Measurements from ENCODE around the gene KRT82.

KRT82 gene

DNA sequence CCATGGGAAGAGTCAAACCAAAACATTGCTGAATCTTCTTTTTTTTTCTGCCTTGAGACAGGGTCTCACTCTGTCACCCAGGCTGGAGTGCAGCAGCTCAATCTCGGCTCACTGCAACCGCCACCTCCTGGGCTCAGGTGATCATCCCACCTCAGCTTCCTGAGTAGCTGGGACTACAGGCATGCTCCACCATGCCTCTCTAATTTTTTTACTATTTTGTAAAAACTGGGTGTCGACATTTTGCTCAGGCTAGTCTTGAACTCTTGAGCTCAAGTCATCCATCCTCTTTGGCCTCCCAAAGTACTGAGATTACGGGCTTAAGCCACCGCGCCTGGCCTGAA is 29.5 kb upstream of the KRT82 start:
- TF ChIP-seq, protein P1, sequence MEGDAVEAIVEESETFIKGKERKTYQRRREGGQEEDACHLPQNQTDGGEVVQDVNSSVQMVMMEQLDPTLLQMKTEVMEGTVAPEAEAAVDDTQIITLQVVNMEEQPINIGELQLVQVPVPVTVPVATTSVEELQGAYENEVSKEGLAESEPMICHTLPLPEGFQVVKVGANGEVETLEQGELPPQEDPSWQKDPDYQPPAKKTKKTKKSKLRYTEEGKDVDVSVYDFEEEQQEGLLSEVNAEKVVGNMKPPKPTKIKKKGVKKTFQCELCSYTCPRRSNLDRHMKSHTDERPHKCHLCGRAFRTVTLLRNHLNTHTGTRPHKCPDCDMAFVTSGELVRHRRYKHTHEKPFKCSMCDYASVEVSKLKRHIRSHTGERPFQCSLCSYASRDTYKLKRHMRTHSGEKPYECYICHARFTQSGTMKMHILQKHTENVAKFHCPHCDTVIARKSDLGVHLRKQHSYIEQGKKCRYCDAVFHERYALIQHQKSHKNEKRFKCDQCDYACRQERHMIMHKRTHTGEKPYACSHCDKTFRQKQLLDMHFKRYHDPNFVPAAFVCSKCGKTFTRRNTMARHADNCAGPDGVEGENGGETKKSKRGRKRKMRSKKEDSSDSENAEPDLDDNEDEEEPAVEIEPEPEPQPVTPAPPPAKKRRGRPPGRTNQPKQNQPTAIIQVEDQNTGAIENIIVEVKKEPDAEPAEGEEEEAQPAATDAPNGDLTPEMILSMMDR (IDR thresholded peaks at IDR 0.05; ENCODE audit: insufficient read depth, low read depth, low read length, missing control alignments) = peak; percentile 9
- no peak overlapping the region for H3K4me3 ChIP-seq (ENCODE audit: low read length)
- no peak for DNase-seq (ENCODE audit: low read depth)

DNA sequence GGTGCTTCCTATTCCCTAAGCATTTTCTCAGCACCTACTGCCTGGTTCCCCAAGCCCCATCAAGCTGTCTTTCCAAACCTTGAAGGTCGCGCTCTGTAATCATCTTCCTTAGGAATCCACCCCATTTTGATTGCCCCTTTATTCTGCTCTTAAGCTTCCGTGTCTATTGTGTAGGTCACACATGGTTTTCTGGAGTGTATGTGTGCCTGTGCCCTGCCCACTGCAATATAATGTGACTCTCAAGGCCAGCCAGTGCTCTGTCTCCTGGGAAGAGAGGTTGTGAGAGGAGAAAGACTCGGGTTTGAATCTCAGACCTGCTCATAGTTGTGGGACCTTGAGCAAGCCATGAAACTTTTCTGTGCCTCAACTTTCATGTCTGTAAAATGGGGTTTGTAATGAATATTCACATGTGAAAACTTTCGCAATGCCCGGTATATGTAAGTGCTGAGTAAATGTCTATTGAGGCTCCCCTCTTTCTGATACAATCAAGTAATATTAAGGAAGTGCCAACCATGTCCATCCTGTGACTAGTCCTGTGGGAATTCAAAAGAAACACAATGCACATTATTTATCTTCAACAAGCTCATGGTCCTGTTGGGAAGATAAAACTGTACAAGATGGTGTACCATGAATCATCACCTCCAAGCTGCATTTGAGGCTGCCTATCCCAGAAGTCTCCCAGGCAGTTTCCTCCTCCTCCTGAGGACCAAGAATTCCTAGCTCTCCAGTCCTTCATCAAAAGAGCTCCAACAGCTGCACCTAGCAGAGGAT is 28.8 kb upstream of the KRT82 start:
- peak; percentile 88 for DNase-seq (ENCODE audit: low read depth)
- TF ChIP-seq, protein P1 (IDR thresholded peaks at IDR 0.05; ENCODE audit: insufficient read depth, low read depth, low read length, missing control alignments) = no peak
- H3K4me3 ChIP-seq (ENCODE audit: low read length) = no peak overlapping the region

DNA sequence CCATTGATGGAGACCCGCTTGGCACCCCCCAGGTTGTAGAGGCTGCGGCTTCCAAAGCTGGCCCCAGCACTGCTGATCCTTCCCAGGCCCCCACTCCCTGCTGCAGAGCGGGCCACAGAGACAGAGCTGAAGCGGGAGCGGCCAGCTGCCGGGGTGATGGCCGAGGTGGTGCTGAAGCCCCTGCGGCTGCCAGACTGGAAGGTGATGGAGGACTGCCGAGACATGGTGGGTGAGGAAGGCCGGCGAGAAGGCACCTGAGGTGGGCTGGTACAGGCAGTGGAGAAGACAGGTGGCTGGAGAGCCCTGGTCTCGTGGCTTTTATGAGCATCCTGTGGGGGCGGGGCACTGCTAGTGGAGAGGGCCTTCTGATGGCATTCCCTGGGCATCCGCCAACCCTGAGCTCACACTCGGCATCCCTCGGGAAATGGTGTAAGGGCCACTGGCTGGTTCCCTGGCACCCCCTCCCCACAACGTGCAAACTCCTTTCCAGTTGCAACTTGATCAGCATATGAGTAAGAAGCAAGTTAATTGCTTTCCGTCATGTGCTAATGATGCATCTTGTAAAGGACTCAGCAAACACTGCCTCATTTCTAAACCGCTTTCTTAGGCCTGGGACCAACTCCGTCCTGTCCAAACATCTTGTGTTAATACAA is 28.1 kb upstream of the KRT82 start, which contains the start of gene KRT75:
KRT75 (minus strand) TSS at position 291 of the 653 bp plus-strand sequence; CDS start at position 224, 67 bp downstream.
- DNase-seq (ENCODE audit: low read depth) = peak; percentile 94
- TF ChIP-seq, protein P1 (IDR thresholded peaks at IDR 0.05; ENCODE audit: insufficient read depth, low read depth, low read length, missing control alignments) = no peak
- no peak within 1 kb of the TSS for H3K4me3 ChIP-seq (ENCODE audit: low read length)

DNA sequence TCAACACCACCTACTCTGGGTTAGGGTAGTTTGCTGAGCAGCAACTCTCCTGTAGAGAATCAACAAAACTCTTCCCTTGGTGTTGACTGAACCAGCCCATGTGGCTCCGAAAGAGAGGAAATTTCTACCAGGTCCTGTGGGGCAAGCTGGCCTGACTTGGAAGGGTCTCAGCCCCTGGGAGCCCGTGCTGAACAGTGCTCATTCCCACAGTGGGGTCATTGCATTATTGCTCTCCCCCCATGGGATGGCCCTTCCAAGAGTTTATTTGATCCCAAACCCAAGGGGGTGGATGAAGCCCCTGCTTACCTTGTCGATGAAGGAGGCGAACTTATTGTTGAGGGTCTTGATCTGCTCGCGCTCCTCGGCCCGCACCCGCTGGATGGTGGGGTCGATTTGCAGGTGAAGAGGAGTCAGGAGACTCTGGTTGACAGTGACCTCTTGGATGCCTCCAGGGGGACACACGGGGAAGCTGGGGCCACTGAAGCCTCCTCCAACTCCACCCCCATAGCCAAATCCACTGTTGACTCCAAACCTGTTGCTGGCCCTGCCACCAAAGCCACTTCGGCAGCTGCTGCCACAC is 27.5 kb upstream of the KRT82 start:
- no peak overlapping the region for H3K4me3 ChIP-seq (ENCODE audit: low read length)
- DNase-seq (ENCODE audit: low read depth) = no peak
- TF ChIP-seq, protein P1 (IDR thresholded peaks at IDR 0.05; ENCODE audit: insufficient read depth, low read depth, low read length, missing control alignments) = no peak

DNA sequence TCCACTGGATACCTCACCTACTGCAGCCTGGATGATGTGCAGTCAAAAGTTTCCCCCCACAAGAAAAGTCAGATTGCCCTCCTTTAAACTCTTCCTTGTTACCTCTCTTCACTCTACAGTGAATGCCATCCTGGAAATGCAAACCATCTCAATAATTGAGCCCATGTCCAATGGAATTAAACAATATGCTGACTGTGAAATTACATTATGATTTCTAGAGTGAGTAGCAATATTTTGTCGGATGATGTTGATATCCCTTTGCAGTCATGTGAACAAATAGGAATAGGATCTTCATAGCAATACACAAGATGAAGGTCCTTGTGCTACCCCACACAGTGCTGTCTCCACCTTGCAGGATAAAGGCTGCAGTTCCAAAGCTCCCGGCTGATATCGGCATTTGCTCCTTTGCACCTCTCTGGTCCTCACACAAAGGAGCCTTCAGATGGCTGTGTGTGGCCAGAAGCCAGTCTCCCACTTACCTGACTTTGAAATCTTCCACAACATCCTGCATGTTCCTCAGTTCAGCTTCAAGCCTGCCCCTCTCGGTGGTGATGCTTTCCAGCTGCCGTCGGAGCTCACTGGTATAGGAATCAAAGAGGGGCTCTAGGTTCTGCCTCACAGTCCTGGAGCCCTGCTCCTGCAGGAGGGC is 26.5 kb upstream of the KRT82 start:
- DNase-seq (ENCODE audit: low read depth) = no peak
- TF ChIP-seq, protein P1 (IDR thresholded peaks at IDR 0.05; ENCODE audit: insufficient read depth, low read depth, low read length, missing control alignments) = no peak
- no peak overlapping the region for H3K4me3 ChIP-seq (ENCODE audit: low read length)

DNA sequence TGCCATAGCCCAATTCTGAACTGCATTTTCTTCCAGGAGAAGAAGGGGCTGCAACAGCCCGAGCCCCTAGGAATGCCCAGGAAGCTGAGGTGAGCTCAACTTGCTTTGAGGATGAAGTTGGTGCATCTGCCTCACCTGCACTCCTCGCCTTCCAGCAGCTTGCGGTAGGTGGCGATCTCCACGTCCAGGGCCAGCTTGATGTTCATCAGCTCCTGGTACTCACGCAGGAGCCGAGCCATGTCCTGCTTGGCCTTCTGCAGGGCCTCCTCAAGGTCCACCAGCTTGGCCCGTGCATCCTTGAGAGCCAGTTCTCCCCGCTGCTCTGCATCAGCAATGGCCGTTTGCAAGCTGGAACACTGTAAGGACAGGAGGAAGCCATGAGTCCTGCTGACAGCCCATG is 22.0 kb upstream of the KRT82 start:
- DNase-seq (ENCODE audit: low read depth) = no peak
- TF ChIP-seq, protein P1 (IDR thresholded peaks at IDR 0.05; ENCODE audit: insufficient read depth, low read depth, low read length, missing control alignments) = no peak
- H3K4me3 ChIP-seq (ENCODE audit: low read length) = no peak overlapping the region
